ENCODE data around the gene ESRRB. TPM values are rescaled to one million over a fixed set of nuclear protein-coding genes. Genes with fewer than 3 reads are reported as not detected.

ESRRB gene
- total RNA-seq, 2 donors from 2014 or later: 1.1 to 1.2 TPM

GRCh38 chr14:76336876-76337275 lies 39.1 kb upstream of the ESRRB start:
- DNase-seq: no peak
- H3K27ac ChIP-seq (ENCODE audit: low read depth, low read length): no peak overlapping the region
- H3K4me1 ChIP-seq (ENCODE audit: control insufficient read depth, insufficient read depth, low read length): no peaks in the 10 kb centered on the region
- H3K27me3 Mint-ChIP-seq (ENCODE audit: insufficient read depth): peaks cover 7% of the 10 kb centered on the region
- no peak overlapping the region for H3K27ac Mint-ChIP-seq
- H3K4me1 Mint-ChIP-seq: peaks cover 11% of the 10 kb centered on the region
- no peak overlapping the region for H3K4me3 Mint-ChIP-seq
- no peaks in the 10 kb centered on the region for H3K9me3 Mint-ChIP-seq
- no peaks in the 10 kb centered on the region for H3K27me3 ChIP-seq (ENCODE audit: control insufficient read depth, insufficient read depth, low read length, poor library complexity, severe bottlenecking)
- no peaks in the 10 kb centered on the region for H3K36me3 ChIP-seq (ENCODE audit: control insufficient read depth, insufficient read depth, low read length)
- no peaks in the 10 kb centered on the region for H3K9me3 ChIP-seq (ENCODE audit: control insufficient read depth, low read length)
- H3K36me3 Mint-ChIP-seq (ENCODE audit: low read depth): no peaks in the 10 kb centered on the region
- no peak overlapping the region for H3K9ac ChIP-seq (ENCODE audit: extremely low read depth, low read length, poor library complexity, severe bottlenecking)
- H3K4me3 ChIP-seq (ENCODE audit: low read length): no peak overlapping the region
- no peak for TF ChIP-seq CTCF (conservative IDR thresholded peaks at IDR 0.05)
- WGBS, 2 experiments (ENCODE audit: insufficient coverage in 1 of 2, insufficient read length in 1 of 2): 82 to 83% methylated on average over 7 to 8 of the region's 8 CpGs

GRCh38 chr14:76337635-76338545 lies 38.0 kb upstream of the ESRRB start:
- no peak for DNase-seq
- H3K9me3 Mint-ChIP-seq: no peaks in the 10 kb centered on the region
- no peak for TF ChIP-seq CTCF (conservative IDR thresholded peaks at IDR 0.05)
- peaks cover 11% of the 10 kb centered on the region for H3K4me1 Mint-ChIP-seq
- no peak overlapping the region for H3K9ac ChIP-seq (ENCODE audit: extremely low read depth, low read length, poor library complexity, severe bottlenecking)
- peaks cover 13% of the 10 kb centered on the region for H3K27me3 Mint-ChIP-seq (ENCODE audit: insufficient read depth)
- no peaks in the 10 kb centered on the region for H3K27me3 ChIP-seq (ENCODE audit: control insufficient read depth, insufficient read depth, low read length, poor library complexity, severe bottlenecking)
- no peak overlapping the region for H3K4me3 ChIP-seq (ENCODE audit: low read length)
- WGBS, 2 experiments (ENCODE audit: insufficient coverage in 1 of 2, insufficient read length in 1 of 2): 87 to 89% methylated on average over 12 to 16 of the region's 16 CpGs
- H3K4me1 ChIP-seq (ENCODE audit: control insufficient read depth, insufficient read depth, low read length): no peaks in the 10 kb centered on the region
- H3K9me3 ChIP-seq (ENCODE audit: control insufficient read depth, low read length): no peaks in the 10 kb centered on the region
- H3K36me3 ChIP-seq (ENCODE audit: control insufficient read depth, insufficient read depth, low read length): no peaks in the 10 kb centered on the region
- no peak overlapping the region for H3K4me3 Mint-ChIP-seq
- H3K27ac Mint-ChIP-seq: no peak overlapping the region
- no peaks in the 10 kb centered on the region for H3K36me3 Mint-ChIP-seq (ENCODE audit: low read depth)
- H3K27ac ChIP-seq (ENCODE audit: low read depth, low read length): no peak overlapping the region

GRCh38 chr14:76339728-76340615 lies 36.0 kb upstream of the ESRRB start:
- Histone ChIP-seq H3K27ac (ENCODE audit: low read depth, low read length) (no peak overlapping the region), H3K27me3 (ENCODE audit: control insufficient read depth, insufficient read depth, low read length, poor library complexity, severe bottlenecking) (no peaks in the 10 kb centered on the region), H3K4me3 (ENCODE audit: low read length) (no peak overlapping the region), H3K9me3 (ENCODE audit: control insufficient read depth, low read length) (no peaks in the 10 kb centered on the region), H3K36me3 (ENCODE audit: control insufficient read depth, insufficient read depth, low read length) (no peaks in the 10 kb centered on the region), H3K9ac (ENCODE audit: extremely low read depth, low read length, poor library complexity, severe bottlenecking) (no peak overlapping the region), H3K4me1 (ENCODE audit: control insufficient read depth, insufficient read depth, low read length) (no peaks in the 10 kb centered on the region)
- H3K4me3 Mint-ChIP-seq: no peak overlapping the region
- H3K27me3 Mint-ChIP-seq (ENCODE audit: insufficient read depth): peaks cover 15% of the 10 kb centered on the region
- no peaks in the 10 kb centered on the region for H3K9me3 Mint-ChIP-seq
- DNase-seq: no peak
- WGBS, 2 experiments (ENCODE audit: insufficient coverage in 1 of 2, insufficient read length in 1 of 2): 90% methylated on average over 11 to 23 of the region's 24 CpGs
- H3K4me1 Mint-ChIP-seq: peaks cover 8% of the 10 kb centered on the region
- no peak for TF ChIP-seq CTCF (conservative IDR thresholded peaks at IDR 0.05)
- H3K36me3 Mint-ChIP-seq (ENCODE audit: low read depth): no peaks in the 10 kb centered on the region
- no peak overlapping the region for H3K27ac Mint-ChIP-seq
